Measurements from ENCODE around the gene CISD1. TPM values are rescaled to one million over a fixed set of nuclear protein-coding genes. Genes with fewer than 3 reads are reported as not detected.
"Not testable (repeated sequence)": the region's sequence is repeated elsewhere in the genome, so short reads cannot be mapped to it uniquely, and the experiment has no call there.

Gene CISD1
- total and polyA plus RNA-seq, 9 of the 15 experiments (the other 6 are each of a cell fraction or from before 2014, with no cell fraction given) = 35.8 to 342 (median 118) TPM

GRCh38 chr10:58254644-58255043, 14.3 kb upstream of the CISD1 start (continued):
- no peak for TF ChIP-seq GATAD2B (IDR thresholded peaks at IDR 0.05; ENCODE audit: borderline replicate concordance)

- FAIRE-seq; DNase-seq (ENCODE audit: extremely low read depth in 1 of 4, low spot score in 3 of 4); in situ Hi-C loops (cut with MboI); H4K20me1 ChIP-seq (replicated peaks; ENCODE audit: control insufficient read depth, insufficient read depth, low read length); H2AFZ ChIP-seq (ENCODE audit: low read depth, low read length); POLR2A ChIA-PET; H3K27ac ChIP-seq (ENCODE audit: extremely low read depth, low read depth, low read length); H3K4me2 ChIP-seq (ENCODE audit: insufficient read depth, low read length); H3K9ac ChIP-seq (ENCODE audit: insufficient read depth in 1 of 2, low read depth in 2 of 2, low read length in 2 of 2); intact Hi-C loops (cut with micrococcal nuclease); H3K4me3 ChIP-seq; ATAC-seq; H3K9me1 ChIP-seq (ENCODE audit: control insufficient read depth, insufficient read depth, low read length); H3K36me3 ChIP-seq (ENCODE audit: control insufficient read depth, insufficient read depth, low read length); CTCF ChIA-PET (ENCODE audit: low intra/inter-chr PET ratio); H3K9me3 ChIP-seq (replicated peaks; ENCODE audit: control insufficient read depth, insufficient read depth, low read depth, low read length); BruUV-seq (replicated peaks); H3K4me1 ChIP-seq (replicated peaks in 1 of 2; ENCODE audit: control insufficient read depth in 2 of 2, insufficient read depth in 2 of 2, low read length in 2 of 2); H3K27me3 ChIP-seq (ENCODE audit: control insufficient read depth in 2 of 2, insufficient read depth in 2 of 2, low read length in 2 of 2): not testable (repeated sequence)
- peaks cover 19% of the 10 kb centered on the region for H3K79me2 ChIP-seq (ENCODE audit: control insufficient read depth, insufficient read depth, low read length)
- 56% methylated on average over 7 of the region's 7 CpGs for WGBS (ENCODE audit: insufficient coverage, low coverage, missing lambda C conversion rate)
Measured at GRCh38 chr10:58256013-58256780, 12.8 kb upstream of the CISD1 start.

GRCh38 chr10:58258977-58259692, 9.8 kb upstream of the CISD1 start:
- POLR2A ChIA-PET = no interaction called here
- peak; percentile 75 for ATAC-seq
- TF ChIP-seq ZNF449 (CRISPR knock-in tag; IDR thresholded peaks at IDR 0.05) (no peak), MYNN (IDR thresholded peaks at IDR 0.05) (no peak), MYNN (CRISPR knock-in tag; IDR thresholded peaks at IDR 0.05) (no peak), ZEB2 (IDR thresholded peaks at IDR 0.05) (no peak), ZNF217 (CRISPR knock-in tag; IDR thresholded peaks at IDR 0.05) (no peak), CTCF (IDR thresholded peaks at IDR 0.05 in 2 of 3, conservative IDR thresholded peaks at IDR 0.05 in 1 of 3; ENCODE audit: insufficient read depth in 2 of 3, low read depth in 1 of 3, low read length in 3 of 3) (peak; percentile 14 to 34 (median 33); a peak in 4 of 6 replicates), BACH1 (tag; IDR thresholded peaks at IDR 0.05) (no peak), SRSF7 (optimal IDR thresholded peaks at IDR 0.05; ENCODE audit: low read depth, low read length) (no peak), ZNF644 (tag; IDR thresholded peaks at IDR 0.05; ENCODE audit: low read depth) (no peak)

More at GRCh38 chr10:58258977-58259692, 9.8 kb upstream of the CISD1 start:
- intact Hi-C loops (cut with micrococcal nuclease) = no loop called here
- H3K79me2 ChIP-seq (ENCODE audit: control insufficient read depth, insufficient read depth, low read length) = peaks cover 35% of the 10 kb centered on the region
- FAIRE-seq = no peak
- no peak overlapping the region for H2AFZ ChIP-seq (ENCODE audit: low read depth, low read length)
- H3K9ac ChIP-seq (ENCODE audit: insufficient read depth in 1 of 2, low read depth in 2 of 2, low read length in 2 of 2) = no peak overlapping the region
- CTCF ChIA-PET (ENCODE audit: low intra/inter-chr PET ratio) = no interaction called here
- no peak overlapping the region for H3K4me2 ChIP-seq (ENCODE audit: insufficient read depth, low read length)
- BruUV-seq (replicated peaks) = no TSS peak
- no peaks in the 10 kb centered on the region for H3K36me3 ChIP-seq (ENCODE audit: control insufficient read depth, insufficient read depth, low read length)
- H3K4me1 ChIP-seq (replicated peaks in 1 of 2; ENCODE audit: control insufficient read depth in 2 of 2, insufficient read depth in 2 of 2, low read length in 2 of 2) = peaks cover 0 to 5% of the 10 kb centered on the region in 2 experiments; a peak in 1 of 5 replicates
- no peak overlapping the region for H3K27ac ChIP-seq (ENCODE audit: extremely low read depth, low read depth, low read length)
- DNase-seq (ENCODE audit: extremely low read depth in 1 of 4, low spot score in 3 of 4) = peak in 2 of 4 experiments; percentile 34
- in situ Hi-C loops (cut with MboI) = no loop called here
- H3K4me3 ChIP-seq = no peak overlapping the region
- no peaks in the 10 kb centered on the region for H3K27me3 ChIP-seq (ENCODE audit: control insufficient read depth in 2 of 2, insufficient read depth in 2 of 2, low read length in 2 of 2)
- no peaks in the 10 kb centered on the region for H3K9me3 ChIP-seq (replicated peaks; ENCODE audit: control insufficient read depth, insufficient read depth, low read depth, low read length)
- no peaks in the 10 kb centered on the region for H3K9me1 ChIP-seq (ENCODE audit: control insufficient read depth, insufficient read depth, low read length)
- WGBS (ENCODE audit: insufficient coverage, low coverage, missing lambda C conversion rate) = 68% methylated on average over 4 of the region's 4 CpGs
- H4K20me1 ChIP-seq (replicated peaks; ENCODE audit: control insufficient read depth, insufficient read depth, low read length) = no peaks in the 10 kb centered on the region
